ENCODE measurements around the gene ABHD6.

DNA sequence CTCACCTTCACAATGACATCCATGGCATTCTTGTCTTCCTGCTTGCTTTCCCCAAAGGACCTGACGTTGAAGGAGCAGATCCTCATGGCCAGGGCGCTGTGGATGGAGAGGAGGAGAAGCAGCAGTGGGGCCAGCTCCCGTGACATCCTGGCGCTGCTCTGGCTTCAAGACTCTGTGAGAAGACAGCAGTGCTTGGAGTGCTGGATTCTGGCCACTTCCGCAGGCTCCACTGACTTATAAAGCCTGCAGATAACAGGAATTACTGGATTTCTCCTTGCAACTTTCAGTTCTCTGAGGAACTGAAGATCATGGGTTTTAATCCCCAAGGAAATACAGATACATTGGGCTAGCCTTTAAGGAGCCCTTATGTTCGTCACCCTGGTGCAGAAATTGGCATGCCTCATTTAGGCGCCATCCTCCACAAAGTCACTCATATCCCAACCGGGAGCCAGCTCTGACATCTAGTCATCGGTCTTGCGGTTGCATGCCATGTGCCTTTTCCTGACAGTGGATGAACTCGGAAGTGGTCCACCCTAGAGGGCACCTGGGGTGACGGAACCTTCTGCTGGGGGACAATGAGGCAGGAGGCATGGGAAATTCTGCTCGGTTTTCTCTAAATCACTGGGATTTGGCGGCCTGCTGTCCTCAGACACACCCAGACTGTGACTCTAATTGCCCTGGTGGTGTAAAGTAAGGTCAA is 26.7 kb upstream of the ABHD6 start, which contains the start of gene DNASE1L3:
- TF ChIP-seq POLR2A (IDR thresholded peaks at IDR 0.05), result no peak
- TF ChIP-seq, protein P1, sequence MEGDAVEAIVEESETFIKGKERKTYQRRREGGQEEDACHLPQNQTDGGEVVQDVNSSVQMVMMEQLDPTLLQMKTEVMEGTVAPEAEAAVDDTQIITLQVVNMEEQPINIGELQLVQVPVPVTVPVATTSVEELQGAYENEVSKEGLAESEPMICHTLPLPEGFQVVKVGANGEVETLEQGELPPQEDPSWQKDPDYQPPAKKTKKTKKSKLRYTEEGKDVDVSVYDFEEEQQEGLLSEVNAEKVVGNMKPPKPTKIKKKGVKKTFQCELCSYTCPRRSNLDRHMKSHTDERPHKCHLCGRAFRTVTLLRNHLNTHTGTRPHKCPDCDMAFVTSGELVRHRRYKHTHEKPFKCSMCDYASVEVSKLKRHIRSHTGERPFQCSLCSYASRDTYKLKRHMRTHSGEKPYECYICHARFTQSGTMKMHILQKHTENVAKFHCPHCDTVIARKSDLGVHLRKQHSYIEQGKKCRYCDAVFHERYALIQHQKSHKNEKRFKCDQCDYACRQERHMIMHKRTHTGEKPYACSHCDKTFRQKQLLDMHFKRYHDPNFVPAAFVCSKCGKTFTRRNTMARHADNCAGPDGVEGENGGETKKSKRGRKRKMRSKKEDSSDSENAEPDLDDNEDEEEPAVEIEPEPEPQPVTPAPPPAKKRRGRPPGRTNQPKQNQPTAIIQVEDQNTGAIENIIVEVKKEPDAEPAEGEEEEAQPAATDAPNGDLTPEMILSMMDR (IDR thresholded peaks at IDR 0.05), result no peak

Data from tibial nerve (tissue), 3 donors.